Measurements from ENCODE around the gene MSH6. TPM values are rescaled to one million over a fixed set of nuclear protein-coding genes. Genes with fewer than 3 reads are reported as not detected.

Gene MSH6
- total RNA-seq, 6 experiments from 2014 or later = 19.7 to 34.7 (median 23.0) TPM

- H3K9me3 ChIP-seq = no peaks in the 10 kb centered on the region
- intact Hi-C loops (cut with DNase I) = no loop called here
- no peak for ATAC-seq
- H3K27me3 ChIP-seq = no peaks in the 10 kb centered on the region
- H3K4me1 ChIP-seq = peaks cover 0 to 4% (median 0%) of the 10 kb centered on the region in 4 donors
- TF ChIP-seq CTCF (IDR thresholded peaks at IDR 0.05) (no peak), POLR2A (IDR thresholded peaks at IDR 0.05) (no peak)
- 86% methylated on average over 8 of the region's 8 CpGs for WGBS (ENCODE audit: insufficient coverage, low coverage, low lambda C conversion rate, missing lambda C conversion rate)
- H3K27ac ChIP-seq = no peak overlapping the region
- DNase-seq = no peak
- no peaks in the 10 kb centered on the region for H3K36me3 ChIP-seq
- H3K4me3 ChIP-seq = no peak overlapping the region
These were observed 4.1 kb upstream of the MSH6 start for GRCh38 chr2:47778698-47779425.

- TF ChIP-seq POLR2A (IDR thresholded peaks at IDR 0.05) (no peak), CTCF (IDR thresholded peaks at IDR 0.05) (no peak)
- Histone ChIP-seq H3K4me3 (no peak overlapping the region), H3K4me1 (peaks cover 0 to 8% (median 0%) of the 10 kb centered on the region in 4 donors), H3K27me3 (no peaks in the 10 kb centered on the region), H3K27ac (no peak overlapping the region), H3K9me3 (no peaks in the 10 kb centered on the region), H3K36me3 (no peaks in the 10 kb centered on the region)
- ATAC-seq (no peak), DNase-seq (no peak)
- intact Hi-C loops (cut with DNase I) = no loop called here
- 85% methylated on average over 8 of the region's 8 CpGs for WGBS (ENCODE audit: insufficient coverage, low coverage, low lambda C conversion rate, missing lambda C conversion rate)
These were observed 3.5 kb upstream of the MSH6 start for GRCh38 chr2:47779426-47779790.

- peak; percentile 65 to 74 (median 70) for ATAC-seq
- TF ChIP-seq POLR2A (IDR thresholded peaks at IDR 0.05) (no peak), CTCF (IDR thresholded peaks at IDR 0.05) (no peak)
- Histone ChIP-seq H3K4me3 (peak overlapping the region; percentile 81 to 97 (median 81)), H3K4me1 (peaks cover 0 to 14% (median 0%) of the 10 kb centered on the region in 4 donors), H3K27ac (peak overlapping the region; percentile 94 to 98 (median 98)), H3K27me3 (no peaks in the 10 kb centered on the region), H3K36me3 (no peaks in the 10 kb centered on the region), H3K9me3 (no peaks in the 10 kb centered on the region)
- peak in 1 of 3 donors; percentile 75 for DNase-seq
- intact Hi-C loops (cut with DNase I) = no loop called here
- WGBS (ENCODE audit: insufficient coverage, low coverage, low lambda C conversion rate, missing lambda C conversion rate) = 3% methylated on average over 7 of the region's 7 CpGs
These were observed 619 bp upstream of the MSH6 start for GRCh38 chr2:47782381-47782670.

- Histone ChIP-seq H3K4me1 (peaks cover 0 to 14% (median 0%) of the 10 kb centered on the region in 4 donors), H3K27ac (peak overlapping the region; percentile 94 to 98 (median 98)), H3K27me3 (no peaks in the 10 kb centered on the region), H3K36me3 (no peaks in the 10 kb centered on the region), H3K9me3 (no peaks in the 10 kb centered on the region), H3K4me3 (peak overlapping the region; percentile 81 to 97 (median 81))
- DNase-seq (peak; percentile 73 to 78 (median 76)), ATAC-seq (peak; percentile 12 to 62 (median 42))
- WGBS (ENCODE audit: insufficient coverage, low coverage, low lambda C conversion rate, missing lambda C conversion rate) = 1% methylated on average over 47 of the region's 71 CpGs
- intact Hi-C loops (cut with DNase I) = no loop called here
- TF ChIP-seq POLR2A (IDR thresholded peaks at IDR 0.05) = no peak
- TF ChIP-seq CTCF (IDR thresholded peaks at IDR 0.05) = no peak
These were observed 774 bp downstream of the MSH6 start for GRCh38 chr2:47783486-47784351.
